Activated T-cell treated with anti-CD3 and anti-CD28 coated beads for 48 hours (primary cell): Measurements from ENCODE around the gene GRAMD2A.

Experiments
- DNase-seq: peaks from one replicate; pipeline ENCODE4 v3.0.0-alpha.2; 2020; ENCODE audit warnings: low read depth

The GRAMD2A gene

DNA sequence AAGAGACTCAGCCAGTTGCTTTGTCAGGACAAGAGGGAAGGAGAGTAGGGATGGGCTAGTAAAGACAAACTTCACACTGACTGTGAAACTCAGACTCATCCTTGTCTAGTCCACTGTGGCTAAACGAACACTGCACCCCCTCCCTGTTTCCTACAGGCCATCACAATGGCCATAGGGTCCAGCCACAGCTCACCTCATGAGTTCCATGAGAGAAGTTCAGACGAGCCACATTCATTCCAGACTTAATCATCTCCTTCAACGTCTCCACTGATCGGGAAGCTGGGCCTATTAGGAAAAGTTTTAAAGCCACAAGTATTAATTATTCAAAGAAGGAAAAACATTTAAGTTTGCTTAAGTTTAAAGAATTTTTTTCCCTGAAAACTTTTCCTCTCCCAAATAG, 19.6 kb upstream of the GRAMD2A start:
- DNase-seq = no peak

DNA sequence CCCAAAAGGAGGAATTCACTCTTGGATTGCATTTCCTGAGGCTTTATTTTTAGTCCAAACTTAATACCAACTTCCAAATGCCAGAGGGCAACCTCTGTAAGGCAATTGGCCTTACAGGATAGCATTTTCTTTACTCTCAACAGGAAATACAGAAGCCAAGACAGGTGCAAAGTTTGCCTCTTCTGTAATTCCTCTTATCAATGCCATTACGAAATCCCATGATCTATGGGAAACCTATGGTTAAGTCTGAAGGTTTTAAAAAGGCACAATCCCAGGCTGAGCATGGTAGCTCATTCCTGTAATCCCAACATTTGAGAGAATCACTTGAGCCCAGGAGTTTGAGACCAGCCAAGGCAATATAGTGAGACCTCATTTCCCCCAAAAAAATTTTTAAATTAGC, 18.5 kb upstream of the GRAMD2A start:
- DNase-seq = no peak

DNA sequence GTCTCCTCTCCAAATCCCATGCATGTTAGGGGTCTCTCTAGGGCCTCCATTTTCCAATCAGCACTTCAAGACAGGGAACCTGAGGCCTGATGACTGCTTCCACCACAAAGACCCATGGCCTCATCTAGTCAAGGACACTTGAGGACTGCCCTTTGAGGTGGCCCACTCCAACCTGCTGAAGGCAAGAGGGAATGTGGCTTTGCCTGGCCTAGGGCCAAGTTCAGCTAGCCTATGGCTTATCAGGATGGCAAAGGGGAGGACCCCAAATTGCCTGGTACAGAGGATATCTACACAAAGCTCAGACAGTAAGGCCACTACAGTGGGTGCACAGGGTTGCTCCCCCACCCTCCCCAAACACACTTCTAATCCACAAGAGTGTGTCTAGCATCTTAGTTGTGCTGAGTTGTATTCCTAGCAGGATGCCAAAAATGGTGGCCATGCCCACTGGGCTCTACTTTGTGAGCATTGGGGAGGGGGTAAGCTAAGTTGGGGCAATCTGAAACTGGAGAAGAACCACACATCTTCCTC, 10.0 kb upstream of the GRAMD2A start:
- no peak for DNase-seq

DNA sequence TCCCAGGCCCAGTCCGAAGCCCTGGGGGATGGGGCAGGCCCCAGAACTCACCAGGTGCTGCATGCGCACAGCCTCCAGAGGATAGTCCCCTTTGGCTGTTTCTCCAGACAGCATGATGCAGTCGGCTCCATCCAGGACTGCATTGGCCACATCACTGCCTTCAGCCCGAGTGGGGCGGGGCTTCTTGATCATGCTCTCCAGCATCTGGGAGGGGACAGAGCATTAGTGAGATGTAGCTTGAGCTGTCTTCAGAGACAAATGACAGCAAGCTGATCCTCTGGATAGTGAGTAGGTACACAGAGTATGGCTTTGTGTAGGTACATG, 9.1 kb upstream of the GRAMD2A start:
- no peak for DNase-seq

DNA sequence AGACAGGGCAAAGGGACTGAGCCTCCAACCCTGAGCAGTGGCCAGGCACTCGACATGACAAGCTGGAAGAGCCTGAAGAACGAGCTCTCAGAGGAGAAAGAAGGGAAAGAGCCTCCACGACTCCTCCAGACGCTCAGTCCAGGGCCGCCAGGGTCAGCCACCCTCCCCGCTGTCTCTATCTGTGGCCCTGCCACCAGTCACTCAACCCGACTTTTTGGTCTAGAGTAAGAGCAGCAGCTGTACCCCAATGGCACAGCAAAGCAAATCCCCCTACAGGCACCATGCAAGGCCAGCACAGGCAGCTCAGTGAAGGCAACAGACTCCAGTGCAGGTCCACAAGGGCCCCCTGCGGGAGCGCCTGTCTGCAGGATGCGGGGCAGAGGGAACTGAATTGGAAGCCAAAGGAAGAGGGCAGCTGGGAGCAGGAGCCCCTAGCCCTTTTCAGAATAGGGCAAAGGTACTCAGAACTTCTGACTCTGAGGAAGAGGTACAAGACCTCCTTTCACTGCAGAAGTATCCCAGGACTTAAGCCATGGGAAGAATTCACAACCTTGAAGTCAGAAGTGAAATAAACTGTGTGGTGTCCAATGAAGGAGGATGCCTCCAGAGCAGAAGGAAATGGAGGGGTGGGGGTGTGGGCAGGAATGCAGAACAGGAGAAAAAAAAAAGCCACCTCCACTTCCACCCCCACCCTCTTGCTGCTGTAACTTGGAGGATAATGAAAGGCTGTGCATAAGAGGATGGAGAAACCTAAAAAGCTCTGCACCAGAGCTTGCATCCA, 8.5 kb upstream of the GRAMD2A start:
- no peak for DNase-seq

DNA sequence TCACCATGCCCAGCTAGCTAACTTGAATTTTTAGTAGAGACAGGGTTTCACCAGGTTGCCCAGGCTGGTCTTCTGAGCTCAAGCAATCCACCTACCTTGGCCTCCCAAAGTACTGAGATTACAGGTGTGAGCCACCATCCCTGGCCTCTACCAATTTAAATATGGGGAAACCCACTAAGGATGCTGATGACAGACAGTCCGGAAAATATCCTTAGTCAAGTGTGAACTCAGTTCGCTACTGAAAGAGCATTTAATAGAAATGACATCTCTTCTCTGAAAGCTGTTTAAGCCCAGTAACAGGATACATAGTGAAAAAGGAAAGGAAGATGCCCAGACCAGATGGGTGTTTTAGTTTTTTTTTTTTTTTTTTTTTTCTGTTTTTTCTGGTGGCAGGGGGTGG, 7.7 kb upstream of the GRAMD2A start:
- no peak for DNase-seq

DNA sequence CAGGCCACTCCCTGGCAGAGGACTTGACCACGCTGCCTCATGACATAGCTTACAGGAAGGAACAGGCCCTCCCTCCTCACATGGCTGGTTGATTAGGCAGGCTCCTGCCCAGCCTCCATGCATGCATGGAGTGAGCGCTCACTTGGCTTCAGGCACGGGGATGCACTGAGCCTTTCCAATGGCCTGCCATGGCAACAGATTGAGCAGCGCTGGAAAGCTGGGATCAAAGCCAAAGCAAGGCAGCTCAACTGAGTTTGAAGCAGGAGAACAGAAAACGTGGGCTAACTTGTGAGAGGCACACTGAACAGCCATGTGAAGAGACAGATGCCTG, 5.9 kb upstream of the GRAMD2A start:
- no peak for DNase-seq

DNA sequence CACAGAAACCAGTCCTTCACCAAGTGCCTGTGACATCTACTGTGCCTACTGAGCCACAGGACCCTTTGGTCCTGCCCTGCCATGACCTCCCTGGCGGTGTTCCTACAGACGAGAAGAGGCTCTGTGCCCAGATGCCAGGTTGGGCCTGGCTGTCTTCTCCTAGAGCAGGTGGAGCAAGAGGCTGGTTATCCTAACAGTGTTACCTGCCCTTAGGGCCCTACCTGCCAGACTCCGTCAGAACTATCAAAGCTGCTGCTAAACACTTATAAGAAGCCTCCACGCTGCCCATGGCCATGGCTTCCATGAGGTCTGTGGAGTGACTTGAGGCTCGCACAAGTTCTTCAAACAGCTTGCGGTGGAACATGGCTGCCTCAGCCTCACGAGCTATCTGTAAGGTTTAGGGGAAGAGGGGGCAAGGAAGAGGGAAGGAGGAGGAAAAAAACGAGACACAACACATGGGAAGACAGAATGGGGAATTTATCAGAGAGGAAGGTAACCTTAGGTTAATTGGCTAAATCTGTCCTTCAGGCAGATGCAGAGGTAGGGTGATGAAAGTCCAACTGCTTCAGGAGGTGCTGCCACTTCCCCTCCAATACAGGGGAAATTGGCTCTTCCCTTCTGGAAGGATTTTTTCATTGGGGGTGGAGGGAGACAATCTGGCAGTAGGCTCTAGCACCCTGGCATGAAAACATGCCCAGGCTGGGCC, 5.4 kb upstream of the GRAMD2A start:
- DNase-seq = no peak

DNA sequence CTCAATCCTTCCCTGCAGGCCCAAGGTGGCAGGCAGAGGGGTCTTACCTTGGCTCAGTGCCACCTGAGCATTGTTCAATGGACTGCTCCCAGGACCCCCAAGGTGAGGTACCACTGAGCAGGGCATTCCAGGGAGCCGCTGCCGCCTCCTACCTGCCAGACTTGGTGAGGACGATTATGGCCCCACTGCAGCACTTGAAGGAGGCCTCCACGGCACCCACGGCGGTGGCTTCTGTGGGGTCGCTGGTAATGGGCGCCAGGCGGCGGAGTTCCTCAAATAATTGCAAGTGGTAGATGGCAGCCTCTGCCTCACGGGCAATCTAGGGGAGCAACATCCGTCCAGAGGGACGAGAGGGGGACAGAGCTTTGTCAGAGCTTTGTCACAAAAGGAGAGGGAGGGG, 4.7 kb upstream of the GRAMD2A start:
- DNase-seq = no peak

DNA sequence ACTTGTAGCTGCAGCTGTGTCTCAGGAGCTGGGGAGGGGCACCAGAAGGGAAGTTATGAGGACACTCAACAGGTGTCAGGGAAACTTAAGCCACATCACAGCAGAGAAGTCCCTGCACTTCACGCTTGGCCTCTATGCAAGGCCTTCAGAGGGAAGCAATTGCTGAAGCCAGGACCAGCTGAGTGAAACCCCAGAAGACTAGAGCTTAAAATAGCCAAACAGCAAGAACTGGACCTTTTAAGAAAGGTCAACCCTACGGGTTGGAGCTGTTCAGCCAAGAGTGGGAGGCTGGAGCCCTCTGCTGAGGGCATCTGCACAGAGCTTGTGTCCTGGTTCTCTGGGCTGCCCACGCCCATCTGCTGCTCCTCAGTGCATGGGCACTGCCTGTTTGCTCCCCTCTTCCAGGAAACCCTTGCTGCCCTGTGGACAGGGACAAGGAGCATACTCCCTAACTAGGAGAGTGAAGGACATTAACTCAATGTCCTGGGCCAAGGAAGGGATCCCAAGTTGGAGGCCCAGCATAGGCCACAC, 3.9 kb upstream of the GRAMD2A start:
- no peak for DNase-seq

DNA sequence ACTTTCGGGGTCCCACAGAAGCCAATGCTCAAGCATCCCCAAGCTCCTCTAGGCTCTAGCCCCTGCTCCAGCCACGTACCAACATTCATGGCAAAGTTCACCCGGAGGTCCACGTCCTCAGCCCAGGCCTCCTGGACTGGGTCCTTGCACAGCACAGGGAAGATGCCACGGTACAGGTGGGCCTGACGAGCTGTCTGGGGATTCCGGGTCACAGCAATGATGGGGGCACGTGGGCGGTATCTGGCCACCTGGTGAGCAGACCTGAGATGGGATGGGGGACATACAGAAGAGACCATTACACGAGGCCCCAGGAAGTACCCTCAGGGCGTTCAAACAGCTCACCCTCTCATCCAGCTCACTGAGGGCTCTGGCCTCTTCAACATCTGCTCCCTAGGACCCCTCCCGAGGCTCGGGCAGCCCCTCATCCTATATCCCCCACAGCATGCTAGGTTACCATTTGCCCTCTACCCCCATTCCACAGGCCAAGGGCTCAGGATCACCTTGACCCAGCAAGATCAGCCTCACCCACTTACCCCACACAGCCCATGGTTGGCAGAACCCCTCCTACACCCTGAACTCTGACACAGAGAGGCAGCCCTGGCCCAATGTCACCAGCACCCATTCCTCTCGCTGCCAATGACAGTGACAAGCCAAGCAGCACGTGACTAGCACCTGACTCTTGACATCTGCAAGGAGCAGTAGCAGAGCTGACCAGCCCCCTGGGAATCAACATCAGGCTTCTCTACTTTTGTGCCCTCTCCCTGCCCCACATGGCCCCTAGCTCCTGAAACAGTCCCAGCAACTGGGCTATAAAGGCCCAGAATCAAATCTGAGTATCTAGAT, 3.0 kb upstream of the GRAMD2A start:
- no peak for DNase-seq

DNA sequence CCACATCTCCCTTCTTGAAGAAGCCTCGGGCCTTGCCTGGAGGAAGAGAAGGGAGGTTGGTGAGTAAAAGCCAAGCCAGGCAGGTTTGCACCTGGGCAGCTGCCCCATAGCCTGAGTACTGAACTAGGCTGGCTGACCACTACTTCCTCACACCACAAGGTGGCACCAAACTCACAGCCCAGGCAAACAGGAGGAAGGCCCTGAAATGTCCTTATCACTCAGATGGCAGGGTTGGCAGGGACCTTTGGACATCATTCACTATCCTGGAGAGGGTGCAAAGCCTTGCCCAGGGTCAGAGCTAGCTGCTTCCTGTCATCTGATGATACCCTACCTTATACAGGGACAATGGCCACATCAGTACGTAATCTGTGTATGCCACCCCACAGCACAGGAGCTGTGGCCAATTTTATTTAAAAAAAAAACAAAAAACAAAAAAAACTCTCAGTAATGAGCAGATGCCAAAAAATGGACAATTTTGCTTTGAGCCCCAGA, 2.2 kb upstream of the GRAMD2A start:
- peak; percentile 55 for DNase-seq

DNA sequence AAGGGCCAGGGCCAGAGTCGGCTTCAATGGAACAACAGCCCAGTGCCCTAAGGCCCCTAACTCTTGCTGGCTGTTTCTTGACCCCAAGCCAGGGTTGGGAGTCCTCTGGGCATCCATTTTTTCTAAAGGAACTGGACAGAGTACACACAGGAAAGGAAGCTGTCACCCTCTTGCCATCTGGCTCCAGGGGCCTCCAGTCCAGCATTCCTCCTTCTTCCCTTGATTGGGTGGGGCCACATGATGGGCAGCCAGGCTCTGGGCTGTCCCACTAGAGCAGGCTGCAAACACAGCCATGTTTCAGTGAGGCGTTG, 1.6 kb upstream of the GRAMD2A start:
- no peak for DNase-seq

DNA sequence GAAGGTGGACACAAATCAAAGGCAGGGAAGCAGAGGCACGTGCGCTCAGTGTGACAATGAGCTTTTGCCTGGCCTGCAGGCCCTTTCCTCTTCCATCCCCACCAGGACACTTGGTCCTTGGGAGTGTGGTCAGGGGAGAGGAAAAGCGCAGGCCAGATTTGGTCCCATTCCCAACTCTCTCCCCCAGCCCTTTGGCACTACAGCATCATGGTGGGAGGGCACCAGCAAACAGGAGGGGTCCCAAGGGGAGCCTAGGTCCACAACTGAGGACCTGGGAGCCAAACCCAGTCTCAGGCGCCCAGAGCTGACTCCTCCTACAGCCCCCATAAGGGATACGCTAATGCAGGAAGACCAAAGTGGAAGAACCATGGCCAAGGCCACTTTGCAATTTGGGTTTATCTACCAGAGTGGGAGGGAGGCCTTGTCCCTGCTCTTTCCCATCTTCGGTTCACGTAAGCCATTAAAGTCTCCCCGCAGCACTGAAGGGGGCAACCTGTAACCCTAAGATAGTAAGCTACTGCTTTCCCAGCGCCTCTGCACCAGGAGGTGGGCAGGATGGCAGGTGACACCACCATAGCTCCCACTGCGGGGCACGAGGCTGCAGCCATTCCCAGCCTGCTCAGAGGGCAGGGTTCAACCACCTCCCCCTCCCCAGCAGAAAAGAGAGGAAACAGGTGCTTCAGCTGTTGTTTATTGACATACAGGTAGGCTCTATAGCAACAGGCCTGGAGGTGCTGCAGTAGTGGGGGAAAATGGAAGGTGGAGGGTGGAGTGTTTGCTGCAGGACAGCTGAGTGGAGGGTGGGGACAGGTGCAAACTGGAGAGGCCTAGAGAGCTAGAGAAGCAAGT, 993 bp upstream of the GRAMD2A start:
- no peak for DNase-seq

DNA sequence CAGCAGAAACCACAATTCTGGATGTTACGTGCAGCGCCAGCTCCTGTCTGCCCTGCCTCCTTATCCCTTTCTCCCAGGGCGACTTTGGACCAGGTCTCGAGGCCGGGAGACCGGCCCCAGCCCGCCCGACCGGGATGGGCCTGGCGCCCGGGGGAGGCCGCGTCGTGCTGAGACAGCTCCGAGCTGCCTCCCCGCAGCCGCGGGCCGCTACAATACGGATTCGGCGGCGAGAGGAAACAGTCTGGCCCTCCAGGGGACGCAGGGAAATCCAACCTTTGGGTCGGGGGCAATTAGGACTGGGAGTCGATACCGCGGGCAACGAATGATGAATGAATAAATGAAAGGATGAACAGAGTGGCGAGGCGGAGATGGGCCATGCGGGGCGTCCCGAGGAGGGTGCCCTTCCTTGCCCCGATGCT, 537 bp downstream of the GRAMD2A start:
- DNase-seq = no peak

DNA sequence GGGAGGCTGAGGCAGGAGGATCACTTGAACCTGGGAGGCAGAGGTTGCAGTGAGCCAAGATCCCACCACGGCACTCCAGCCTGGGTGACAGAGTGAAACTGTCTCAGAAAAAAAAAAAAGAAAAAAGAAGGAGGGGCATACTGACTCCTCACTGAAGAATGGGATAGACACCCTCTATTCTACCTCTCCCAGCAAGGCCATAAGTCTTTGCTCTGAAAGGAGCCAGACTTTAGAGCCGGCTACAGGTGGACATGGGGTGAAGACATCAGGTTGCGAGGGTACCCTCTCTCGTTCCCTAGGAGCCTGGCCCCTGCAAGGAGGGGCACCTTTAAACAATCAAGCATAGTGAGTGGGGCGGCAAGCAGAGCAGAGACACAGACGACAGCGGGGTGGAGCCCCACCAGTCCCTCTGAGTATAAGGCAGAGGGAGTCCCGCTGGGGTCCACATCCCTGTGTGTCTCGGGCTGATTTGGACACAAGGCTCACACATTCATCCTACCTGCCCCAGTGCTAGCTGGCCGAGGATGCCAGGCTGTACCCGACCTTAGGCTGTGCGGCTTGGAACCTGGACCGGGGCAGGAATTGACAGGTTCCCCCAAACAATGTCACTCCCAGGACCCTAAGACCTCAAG, 1.1 kb downstream of the GRAMD2A start:
- no peak for DNase-seq

DNA sequence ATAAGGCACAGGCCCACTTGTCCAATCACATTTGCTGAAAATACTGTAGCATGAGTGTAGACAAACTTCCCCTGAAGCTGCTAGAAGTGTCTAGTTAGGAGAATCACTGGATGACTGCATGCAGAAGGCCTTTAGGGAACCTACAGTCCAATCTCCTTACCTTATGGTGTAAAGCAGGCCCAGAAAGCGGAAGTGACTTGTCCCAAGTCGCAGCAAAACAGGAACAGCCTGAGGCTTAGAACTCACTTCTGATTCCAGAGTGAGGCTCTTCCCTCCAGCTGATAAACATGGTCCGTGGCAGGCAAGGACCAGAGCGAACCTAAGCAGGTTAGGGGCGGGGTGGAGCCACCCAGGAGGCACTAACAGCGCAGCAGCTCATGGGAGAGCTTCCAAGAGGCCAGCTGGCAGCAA, 2.5 kb downstream of the GRAMD2A start:
- no peak for DNase-seq

DNA sequence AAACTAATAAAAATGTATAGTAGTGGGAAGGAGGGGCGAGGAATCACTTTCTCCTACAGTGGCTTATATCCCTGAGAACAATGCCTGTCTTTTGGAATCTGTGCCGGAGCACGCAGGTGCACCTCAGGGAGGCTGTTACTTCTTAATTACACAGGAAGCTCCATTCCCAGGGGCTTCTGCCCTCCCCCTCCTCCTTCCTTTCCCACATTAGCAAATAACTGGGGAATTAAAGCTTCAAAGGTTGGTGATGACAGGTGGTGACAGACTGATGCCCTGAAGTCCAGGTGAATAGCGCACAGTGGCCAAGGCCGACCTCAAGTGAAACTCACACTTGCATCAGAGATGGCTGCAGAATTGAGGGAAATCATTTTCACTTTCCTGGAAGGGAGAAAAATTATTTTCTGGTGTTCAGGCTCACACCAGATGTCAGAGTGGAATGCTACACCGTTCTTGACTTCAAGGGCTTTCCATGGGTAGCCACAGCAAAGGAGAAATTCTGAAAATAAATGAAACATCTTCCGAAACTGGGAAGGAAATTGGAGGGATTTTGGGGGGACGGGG, 3.7 kb downstream of the GRAMD2A start:
- no peak for DNase-seq

DNA sequence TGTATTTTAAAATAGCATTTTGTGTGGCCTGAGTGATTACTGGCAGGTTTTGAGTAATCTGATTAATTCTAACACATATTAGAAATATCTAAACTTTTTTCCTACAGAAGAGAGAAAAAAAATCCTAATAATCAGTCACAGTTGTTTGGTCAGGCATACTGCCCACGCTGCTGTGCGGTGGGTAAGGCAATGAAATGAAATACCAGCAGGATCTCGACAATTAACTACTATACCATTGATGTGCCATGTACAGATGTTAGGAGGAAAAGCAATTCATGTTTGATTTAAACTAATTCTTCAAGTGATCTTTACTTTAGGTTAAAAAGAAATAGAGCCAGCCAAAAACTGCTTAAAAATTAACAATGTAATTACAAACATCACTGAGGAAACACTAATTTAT, 5.2 kb downstream of the GRAMD2A start:
- no peak for DNase-seq

DNA sequence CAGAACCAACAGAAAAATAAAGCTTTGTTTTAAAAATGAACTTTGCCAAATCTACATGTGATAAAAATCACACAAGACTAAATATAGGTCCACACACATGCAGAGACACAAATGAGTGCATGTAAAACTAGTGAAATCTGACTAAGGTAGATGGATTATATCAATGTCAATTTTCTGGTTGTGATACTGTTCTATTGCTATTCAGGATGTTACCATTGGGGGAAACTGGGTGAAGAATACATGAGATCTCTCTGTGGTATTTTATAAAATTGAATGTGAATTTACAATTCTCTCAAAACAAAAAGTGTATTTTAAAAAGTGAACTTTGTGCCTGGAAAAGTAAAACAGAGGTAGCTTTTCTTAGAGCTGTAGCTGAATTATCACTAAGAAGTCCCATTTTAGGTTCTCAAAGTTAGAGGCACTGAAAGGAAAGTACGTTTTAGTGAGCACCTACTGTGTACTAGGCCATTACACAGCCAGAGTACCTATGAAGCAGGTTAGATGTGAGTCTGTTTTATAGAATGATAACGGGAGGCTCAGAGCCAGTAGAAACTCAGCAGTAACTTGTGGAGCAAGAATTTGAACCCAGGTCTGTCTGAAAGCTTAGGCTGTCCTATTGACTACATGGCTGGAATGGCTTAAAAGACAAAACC, 8.2 kb downstream of the GRAMD2A start:
- no peak for DNase-seq
